ENCODE results near the gene MAST2. TPM values are rescaled to one million over a fixed set of nuclear protein-coding genes. Genes with fewer than 3 reads are reported as not detected.

MAST2 gene
- total and polyA plus RNA-seq, 11 donors = 56.8 to 123 (median 79.7) TPM

- Histone ChIP-seq H3K27me3 (no peaks in the 10 kb centered on the region), H3K4me1 (peaks cover 0 to 7% (median 3%) of the 10 kb centered on the region in 12 donors), H3K36me3 (peaks cover 0 to 24% (median 7%) of the 10 kb centered on the region in 9 donors), H3K27ac (no peak overlapping the region), H3K4me3 (no peak overlapping the region), H3K9me3 (no peaks in the 10 kb centered on the region)
- no peak for DNase-seq
- intact Hi-C loops (cut with DNase I) = loop anchor here in 1 of 10 donors (10.0 kb wide), 1 partner anchor 55 kb away; the partner anchor contains the start of gene IPP
- TF ChIP-seq POLR2A (IDR thresholded peaks at IDR 0.05) (no peak), CTCF (IDR thresholded peaks at IDR 0.05) (no peak)
- ATAC-seq = no peak
These were observed 6.3 kb downstream of the MAST2 start for GRCh38 chr1:45809761-45810160.

GRCh38 chr1:45814776-45815175 is 11.4 kb downstream of the MAST2 start:
- Histone ChIP-seq H3K4me1 (no peaks in the 10 kb centered on the region), H3K27ac (no peak overlapping the region), H3K9me3 (peaks cover 0 to 9% (median under 1%) of the 10 kb centered on the region in 12 donors), H3K27me3 (no peaks in the 10 kb centered on the region), H3K36me3 (peaks cover 0 to 19% (median 7%) of the 10 kb centered on the region in 9 donors), H3K4me3 (no peak overlapping the region)
- TF ChIP-seq POLR2A (IDR thresholded peaks at IDR 0.05) (no peak), CTCF (IDR thresholded peaks at IDR 0.05) (no peak)
- ATAC-seq (no peak), DNase-seq (no peak)
- WGBS, 4 donors = 91 to 98% (median 97%) methylated on average over 2 of the region's 2 CpGs
- intact Hi-C loops (cut with DNase I) = no loop called here

GRCh38 chr1:45815667-45816458 is 12.5 kb downstream of the MAST2 start:
- H3K36me3 ChIP-seq = peaks cover 0 to 19% (median 7%) of the 10 kb centered on the region in 9 donors
- no peak overlapping the region for H3K27ac ChIP-seq
- H3K27me3 ChIP-seq = no peaks in the 10 kb centered on the region
- H3K9me3 ChIP-seq = peaks cover 0 to 19% (median 1%) of the 10 kb centered on the region in 12 donors
- 69 to 92% (median 90%) methylated on average over 3 of the region's 3 CpGs for WGBS, 4 donors
- ATAC-seq = no peak
- no peak for DNase-seq
- intact Hi-C loops (cut with DNase I) = no loop called here
- TF ChIP-seq CTCF (IDR thresholded peaks at IDR 0.05) = no peak
- TF ChIP-seq POLR2A (IDR thresholded peaks at IDR 0.05) = no peak
- H3K4me3 ChIP-seq = no peak overlapping the region
- H3K4me1 ChIP-seq = no peaks in the 10 kb centered on the region

GRCh38 chr1:45820173-45820572 is 16.8 kb downstream of the MAST2 start:
- intact Hi-C loops (cut with DNase I) = no loop called here
- DNase-seq (no peak), ATAC-seq (no peak)
- H3K36me3 ChIP-seq = peaks cover 0 to 10% (median 4%) of the 10 kb centered on the region in 9 donors
- peaks cover 0 to 27% (median 3%) of the 10 kb centered on the region in 12 donors for H3K9me3 ChIP-seq
- H3K27me3 ChIP-seq = no peaks in the 10 kb centered on the region
- no peak for TF ChIP-seq POLR2A (IDR thresholded peaks at IDR 0.05)
- TF ChIP-seq CTCF (IDR thresholded peaks at IDR 0.05) = no peak
- H3K27ac ChIP-seq = no peak overlapping the region
- H3K4me1 ChIP-seq = no peaks in the 10 kb centered on the region
- no peak overlapping the region for H3K4me3 ChIP-seq

All from heart left ventricle (tissue), 16 donors.